ENCODE data around the gene PKP3. TPM values are rescaled to one million over a fixed set of nuclear protein-coding genes. Genes with fewer than 3 reads are reported as not detected.
"Not testable (repeated sequence)": the region's sequence is repeated elsewhere in the genome, so short reads cannot be mapped to it uniquely, and the experiment has no call there.

The PKP3 gene
- polyA plus RNA-seq, 1 donor (not counting 4 experiments of a cell fraction or from before 2014, with no cell fraction given): 125 TPM

- Histone ChIP-seq H3K4me3 (ENCODE audit: control insufficient read depth in 2 of 3, extremely low read depth in 1 of 3, insufficient read depth in 2 of 3, low read depth in 1 of 3, low read length in 3 of 3) (no peak overlapping the region), H3K36me3 (ENCODE audit: control insufficient read depth in 2 of 2, extremely low read depth in 1 of 2, insufficient read depth in 2 of 2, low read length in 2 of 2) (peaks cover 24 to 44% of the 10 kb centered on the region in 2 experiments), H3K9ac (ENCODE audit: control insufficient read depth, extremely low read depth, insufficient read depth, low read length) (no peak overlapping the region), H2AFZ (ENCODE audit: control insufficient read depth, low read length) (no peak overlapping the region), H3K4me2 (ENCODE audit: control insufficient read depth, extremely low read depth, insufficient read depth, low read depth, low read length) (no peak overlapping the region), H3K79me2 (ENCODE audit: control insufficient read depth, insufficient read depth, low read length) (peaks cover 43% of the 10 kb centered on the region), H3K9me1 (ENCODE audit: control insufficient read depth, extremely low read depth, insufficient read depth, low read length) (no peaks in the 10 kb centered on the region), H3K27me3 (ENCODE audit: control insufficient read depth, extremely low read depth, insufficient read depth, low read length) (no peaks in the 10 kb centered on the region), H3K9me3 (ENCODE audit: control insufficient read depth, low read depth, low read length) (no peaks in the 10 kb centered on the region), H3K4me1 (ENCODE audit: control insufficient read depth, extremely low read depth, insufficient read depth, low read length) (peaks cover 16% of the 10 kb centered on the region), H4K20me1 (ENCODE audit: control insufficient read depth, extremely low read depth, insufficient read depth, low read length) (peaks cover 25% of the 10 kb centered on the region), H3K27ac (ENCODE audit: control insufficient read depth, insufficient read depth, low read length) (no peak overlapping the region)
- TF ChIP-seq EZH2 (IDR thresholded peaks at IDR 0.05; ENCODE audit: low read length) (no peak), CTCF (optimal IDR thresholded peaks at IDR 0.05 in 1 of 3, IDR thresholded peaks at IDR 0.05 in 1 of 3, conservative IDR thresholded peaks at IDR 0.05 in 1 of 3; ENCODE audit: extremely low read depth in 1 of 3, insufficient read depth in 2 of 3, low read length in 3 of 3) (no peak)
- dilution Hi-C loops (cut with MboI; ENCODE audit: extremely low pct_ligation_motif_present, low sequenced_read_pairs): no loop called here
- no peak for FAIRE-seq
- DNase-seq (ENCODE audit: low read depth, low spot score): no peak
These were observed 6.3 kb downstream of the PKP3 start for GRCh38 chr11:400241-400689.

DNA sequence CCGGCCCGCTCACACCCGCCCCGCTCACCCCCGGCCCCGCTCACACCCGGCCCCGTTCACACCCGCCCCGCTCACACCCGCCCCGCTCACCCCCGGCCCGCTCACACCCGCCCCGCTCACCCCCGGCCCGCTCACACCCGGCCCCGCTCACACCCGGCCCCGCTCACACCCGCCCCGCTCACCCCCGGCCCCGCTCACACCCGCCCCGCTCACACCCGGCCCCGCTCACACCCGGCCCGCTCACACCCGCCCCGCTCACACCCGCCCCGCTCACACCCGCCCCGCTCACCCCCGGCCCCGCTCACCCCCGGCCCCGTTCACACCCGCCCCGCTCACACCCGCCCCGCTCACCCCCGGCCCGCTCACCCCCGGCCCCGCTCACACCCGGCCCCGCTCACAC, 7.2 kb downstream of the PKP3 start:
- DNase-seq (ENCODE audit: low read depth, low spot score); H3K4me3 ChIP-seq (ENCODE audit: control insufficient read depth in 2 of 3, extremely low read depth in 1 of 3, insufficient read depth in 2 of 3, low read depth in 1 of 3, low read length in 3 of 3); H3K9me1 ChIP-seq (ENCODE audit: control insufficient read depth, extremely low read depth, insufficient read depth, low read length); H3K27ac ChIP-seq (ENCODE audit: control insufficient read depth, insufficient read depth, low read length); H3K4me1 ChIP-seq (ENCODE audit: control insufficient read depth, extremely low read depth, insufficient read depth, low read length); H3K4me2 ChIP-seq (ENCODE audit: control insufficient read depth, extremely low read depth, insufficient read depth, low read depth, low read length); H2AFZ ChIP-seq (ENCODE audit: control insufficient read depth, low read length); dilution Hi-C loops (cut with MboI; ENCODE audit: extremely low pct_ligation_motif_present, low sequenced_read_pairs); H3K9me3 ChIP-seq (ENCODE audit: control insufficient read depth, low read depth, low read length); FAIRE-seq; H3K9ac ChIP-seq (ENCODE audit: control insufficient read depth, extremely low read depth, insufficient read depth, low read length); H3K27me3 ChIP-seq (ENCODE audit: control insufficient read depth, extremely low read depth, insufficient read depth, low read length): not testable (repeated sequence)
- peaks cover 23% of the 10 kb centered on the region for H4K20me1 ChIP-seq (ENCODE audit: control insufficient read depth, extremely low read depth, insufficient read depth, low read length)
- H3K79me2 ChIP-seq (ENCODE audit: control insufficient read depth, insufficient read depth, low read length): peaks cover 34% of the 10 kb centered on the region
- H3K36me3 ChIP-seq (ENCODE audit: control insufficient read depth in 2 of 2, extremely low read depth in 1 of 2, insufficient read depth in 2 of 2, low read length in 2 of 2): peaks cover 27 to 43% of the 10 kb centered on the region in 2 experiments
